B cell (primary cell): ENCODE data around the gene CATSPER3. TPM values are rescaled to one million over a fixed set of nuclear protein-coding genes. Genes with fewer than 3 reads are reported as not detected.

ENCODE experiments used
- ATAC-seq: fragments of 200-7000 bp; cut with Tn5 transposase; one replicate; pipeline ENCODE4 v1.10.0; 2021; ENCODE audit warnings: low read depth, mild to moderate bottlenecking, moderate number of reproducible peaks, moderate library complexity
- CTCF ChIA-PET: fragments of 350-600 bp; sonication (Branson Sonifier 250); formaldehyde crosslinking; loops from one replicate; lab custom pipeline; 2021; ENCODE audit warnings: antibody characterized with exemption, inconsistent platforms; lab: Charles Lee
- POLR2A ChIA-PET: fragments of 350-600 bp; sonication (Branson Sonifier 250); formaldehyde crosslinking; loops from one replicate; lab custom pipeline; 2021; ENCODE audit warnings: antibody characterized with exemption; lab: Charles Lee
- DNase-seq: peaks from one replicate; pipeline ENCODE4 v3.0.0; 2013
- H2AFZ ChIP-seq: 2 replicates; pipeline ENCODE4 v1.6.1; 2012; ENCODE audit warnings: mild to moderate bottlenecking, low read depth, low read length; ENCODE audit not compliant: insufficient read depth, poor library complexity, severe bottlenecking
- H3K27ac ChIP-seq, 2 donors: 1 replicate in 1 of 2; 2 replicates in 1 of 2; pipeline ENCODE4 v1.5.1; 2012 to 2013; ENCODE audit warnings: low read length in 2 of 2, mild to moderate bottlenecking in 2 of 2, moderate library complexity in 1 of 2
- H3K27me3 ChIP-seq, 4 experiments: fragments of 200-600 bp in 1 of 4; sonication (generic) in 1 of 4; replicated peaks in 1 of 4; 1 replicate in 2 of 4; 2 replicates in 2 of 4; pipeline versions ENCODE4 v1.6.1 to v1.7.0; 2013 to 2016; ENCODE audit warnings: low read length in 3 of 4, mild to moderate bottlenecking in 2 of 4, mixed read lengths in 1 of 4, moderate library complexity in 1 of 4; ENCODE audit not compliant: insufficient read depth in 4 of 4, control insufficient read depth in 3 of 4; ENCODE audit errors: control extremely low read depth in 1 of 4
- H3K36me3 ChIP-seq, 2 experiments: replicated peaks in 1 of 2; 1 replicate in 1 of 2; 2 replicates in 1 of 2; pipeline versions ENCODE4 v1.6.1 to v1.7.1; 2013; ENCODE audit warnings: low read length in 1 of 2; ENCODE audit not compliant: insufficient read depth in 2 of 2, control insufficient read depth in 1 of 2; ENCODE audit errors: control extremely low read depth in 1 of 2, extremely low read depth in 1 of 2
- H3K4me1 ChIP-seq, 2 donors: fragments of 200-600 bp in 1 of 2; sonication (generic) in 1 of 2; 1 replicate in 1 of 2; 2 replicates in 1 of 2; pipeline versions ENCODE4 v1.5.1 to v1.6.1; 2013 to 2017; ENCODE audit warnings: low read length in 2 of 2; ENCODE audit not compliant: control insufficient read depth in 2 of 2, insufficient read depth in 2 of 2
- H3K4me2 ChIP-seq: replicated peaks from 2 replicates; pipeline ENCODE3; 2012; ENCODE audit warnings: mild to moderate bottlenecking, low read depth, low read length; ENCODE audit not compliant: poor library complexity, severe bottlenecking
- H3K4me3 ChIP-seq, 5 experiments: fragments of 200-600 bp in 1 of 5; sonication (generic) in 1 of 5; 1 replicate in 3 of 5; 2 replicates in 2 of 5; pipeline versions ENCODE4 v1.5.1 to v1.7.0; 2011 to 2016; ENCODE audit warnings: low read length in 4 of 5, mild to moderate bottlenecking in 4 of 5, low read depth in 2 of 5, control low read depth in 1 of 5, moderate library complexity in 1 of 5; ENCODE audit not compliant: insufficient read depth in 1 of 5; ENCODE audit errors: control extremely low read depth in 1 of 5, extremely low read depth in 1 of 5
- H3K79me2 ChIP-seq: fragments of 200-600 bp; sonication (generic); one replicate; pipeline ENCODE4 v1.6.0; 2016; ENCODE audit warnings: low read length; ENCODE audit not compliant: control insufficient read depth, insufficient read depth
- H3K9ac ChIP-seq: fragments of 200-600 bp; sonication (generic); 2 replicates; pipeline ENCODE4 v1.6.1; 2017; ENCODE audit warnings: mild to moderate bottlenecking, low read length, moderate library complexity
- H3K9me3 ChIP-seq, 3 donors: one replicate each; pipeline versions ENCODE4 v1.6.1 to v1.7.1; 2013; ENCODE audit warnings: low read length in 2 of 3; ENCODE audit not compliant: control insufficient read depth in 2 of 3, insufficient read depth in 1 of 3; ENCODE audit errors: control extremely low read depth in 1 of 3
- H4K20me1 ChIP-seq: 2 replicates; pipeline ENCODE4 v1.6.0; 2012; ENCODE audit warnings: mild to moderate bottlenecking, low read length; ENCODE audit not compliant: insufficient read depth, control insufficient read depth, poor library complexity, severe bottlenecking
- H3K27ac Mint-ChIP-seq: one replicate; pipeline ENCODE4 v1.8.0; 2021; ENCODE audit warnings: mixed read lengths
- H3K27me3 Mint-ChIP-seq: one replicate; pipeline ENCODE4 v1.8.0; 2021; ENCODE audit warnings: mixed read lengths
- H3K4me1 Mint-ChIP-seq: one replicate; pipeline ENCODE4 v1.8.0; 2021; ENCODE audit warnings: mixed read lengths
- H3K4me3 Mint-ChIP-seq: one replicate; pipeline ENCODE4 v1.8.0; 2021; ENCODE audit warnings: mixed read lengths
- H3K9me3 Mint-ChIP-seq: one replicate; pipeline ENCODE4 v1.8.0; 2022; ENCODE audit warnings: mixed read lengths; ENCODE audit not compliant: insufficient read depth
- CTCF ChIP-seq: fragments of 200-600 bp; IDR thresholded peaks from one replicate; pipeline ENCODE4 v1.8.0; 2022; ENCODE audit warnings: antibody characterized with exemption, mild to moderate bottlenecking
- EZH2 ChIP-seq: IDR thresholded peaks from 2 replicates; pipeline ENCODE4 v1.6.1; 2012; ENCODE audit warnings: borderline replicate concordance, low read depth, mild to moderate bottlenecking, moderate library complexity, low read length; ENCODE audit not compliant: insufficient read depth, poor library complexity, severe bottlenecking
- WGBS: methylation state at CpG from one replicate; pipeline ENCODE4 v1.1.5; 2013; ENCODE audit warnings: missing lambda C conversion rate; ENCODE audit not compliant: insufficient coverage; 5-methylcytosine and 5-hydroxymethylcytosine counted together
- intact Hi-C: fragments of 100-400 bp; cut with micrococcal nuclease; formaldehyde crosslinking; loops from one replicate; pipeline ENCODE4 v1.10.0; 2022
- polyA plus RNA-seq: library from polyadenylated mRNA; depleted of rRNA; stranded (reverse); fragments of >200 nt; gene quantifications from 2 replicates; pipeline ENCODE4 v1.2.3, GENCODE V29; 2012
- total RNA-seq, 2 donors: library from RNA; stranded (reverse); fragments of 120-200 nt in 1 of 2; gene quantifications; 1 replicate in 1 of 2; 2 replicates in 1 of 2; pipeline versions ENCODE4 v1.2.3 to v1.2.4, GENCODE V29; 2013 to 2022

CATSPER3 gene
- total and polyA plus RNA-seq, 2 donors (not counting 1 experiment from before 2014, with no cell fraction given) = 0.79 to 1.3 TPM

- WGBS = 91% methylated on average over 8 of the region's 8 CpGs
- CTCF ChIA-PET = interaction anchor here (3.9 kb wide), 1 partner anchor 183 kb away, joined by 21 read pairs; no protein-coding TSS in a partner anchor
- ATAC-seq (no peak), DNase-seq (no peak)
- Histone ChIP-seq H3K36me3 (no peaks in the 10 kb centered on the region), H3K27ac (no peak overlapping the region), H3K4me2 (no peak overlapping the region), H2AFZ (no peak overlapping the region), H3K9me3 (no peaks in the 10 kb centered on the region), H4K20me1 (no peaks in the 10 kb centered on the region), H3K9ac (no peak overlapping the region), H3K4me3 (no peak overlapping the region), H3K4me1 (no peaks in the 10 kb centered on the region), H3K79me2 (no peaks in the 10 kb centered on the region), H3K27me3 (no peaks in the 10 kb centered on the region)
- no peak overlapping the region for H3K4me3 Mint-ChIP-seq
- H3K9me3 Mint-ChIP-seq = no peaks in the 10 kb centered on the region
- no peaks in the 10 kb centered on the region for H3K4me1 Mint-ChIP-seq
- POLR2A ChIA-PET = no interaction called here
- H3K27me3 Mint-ChIP-seq = peaks cover 5% of the 10 kb centered on the region
- no peak for TF ChIP-seq CTCF
- TF ChIP-seq EZH2 = no peak
- no peak overlapping the region for H3K27ac Mint-ChIP-seq
- intact Hi-C loops = no loop called here
Measured at GRCh38 chr5:135008556-135008955, 40.8 kb downstream of the CATSPER3 start.

- POLR2A ChIA-PET = no interaction called here
- intact Hi-C loops = no loop called here
Measured at GRCh38 chr5:135008981-135009735, 41.5 kb downstream of the CATSPER3 start.

More at GRCh38 chr5:135008981-135009735, 41.5 kb downstream of the CATSPER3 start:
- Histone ChIP-seq H3K79me2 (no peaks in the 10 kb centered on the region), H3K4me2 (no peak overlapping the region), H3K36me3 (no peaks in the 10 kb centered on the region), H3K9me3 (no peaks in the 10 kb centered on the region), H2AFZ (no peak overlapping the region), H3K4me1 (no peaks in the 10 kb centered on the region), H3K27ac (no peak overlapping the region), H4K20me1 (no peaks in the 10 kb centered on the region), H3K9ac (no peak overlapping the region), H3K4me3 (no peak overlapping the region), H3K27me3 (no peaks in the 10 kb centered on the region)
- ATAC-seq (no peak), DNase-seq (no peak)
- H3K9me3 Mint-ChIP-seq = no peaks in the 10 kb centered on the region
- CTCF ChIA-PET = interaction anchor here (3.9 kb wide), 1 partner anchor 183 kb away, joined by 21 read pairs; no protein-coding TSS in a partner anchor
- H3K4me1 Mint-ChIP-seq = no peaks in the 10 kb centered on the region
- 93% methylated on average over 10 of the region's 13 CpGs for WGBS
- H3K27ac Mint-ChIP-seq = no peak overlapping the region
- no peak overlapping the region for H3K4me3 Mint-ChIP-seq
- no peak for TF ChIP-seq CTCF
- no peak for TF ChIP-seq EZH2
- peaks cover 4% of the 10 kb centered on the region for H3K27me3 Mint-ChIP-seq
